ENCODE results near the gene ATXN1.

GRCh38 chr6:16419636-16420336 is 341.5 kb downstream of the ATXN1 start:
- TF ChIP-seq, protein P1, sequence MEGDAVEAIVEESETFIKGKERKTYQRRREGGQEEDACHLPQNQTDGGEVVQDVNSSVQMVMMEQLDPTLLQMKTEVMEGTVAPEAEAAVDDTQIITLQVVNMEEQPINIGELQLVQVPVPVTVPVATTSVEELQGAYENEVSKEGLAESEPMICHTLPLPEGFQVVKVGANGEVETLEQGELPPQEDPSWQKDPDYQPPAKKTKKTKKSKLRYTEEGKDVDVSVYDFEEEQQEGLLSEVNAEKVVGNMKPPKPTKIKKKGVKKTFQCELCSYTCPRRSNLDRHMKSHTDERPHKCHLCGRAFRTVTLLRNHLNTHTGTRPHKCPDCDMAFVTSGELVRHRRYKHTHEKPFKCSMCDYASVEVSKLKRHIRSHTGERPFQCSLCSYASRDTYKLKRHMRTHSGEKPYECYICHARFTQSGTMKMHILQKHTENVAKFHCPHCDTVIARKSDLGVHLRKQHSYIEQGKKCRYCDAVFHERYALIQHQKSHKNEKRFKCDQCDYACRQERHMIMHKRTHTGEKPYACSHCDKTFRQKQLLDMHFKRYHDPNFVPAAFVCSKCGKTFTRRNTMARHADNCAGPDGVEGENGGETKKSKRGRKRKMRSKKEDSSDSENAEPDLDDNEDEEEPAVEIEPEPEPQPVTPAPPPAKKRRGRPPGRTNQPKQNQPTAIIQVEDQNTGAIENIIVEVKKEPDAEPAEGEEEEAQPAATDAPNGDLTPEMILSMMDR (IDR thresholded peaks at IDR 0.05) = no peak
- no peak for TF ChIP-seq POLR2A (IDR thresholded peaks at IDR 0.05)

Measured in testis (tissue), 2 donors.